A204.1 (cell line): ENCODE results near the gene EQTN.
"Not testable (repeated sequence)": the region's sequence is repeated elsewhere in the genome, so short reads cannot be mapped to it uniquely, and the experiment has no call there.

Experiments
- FAIRE-seq: peaks from 2 replicates; lab custom pipeline; 2012; peaks lifted over from hg19 to GRCh38; lab: Jason Lieb, UNC

The EQTN gene

GRCh38 chr9:27292659-27293405 lies 4.1 kb downstream of the EQTN start:
- FAIRE-seq = no peak

DNA sequence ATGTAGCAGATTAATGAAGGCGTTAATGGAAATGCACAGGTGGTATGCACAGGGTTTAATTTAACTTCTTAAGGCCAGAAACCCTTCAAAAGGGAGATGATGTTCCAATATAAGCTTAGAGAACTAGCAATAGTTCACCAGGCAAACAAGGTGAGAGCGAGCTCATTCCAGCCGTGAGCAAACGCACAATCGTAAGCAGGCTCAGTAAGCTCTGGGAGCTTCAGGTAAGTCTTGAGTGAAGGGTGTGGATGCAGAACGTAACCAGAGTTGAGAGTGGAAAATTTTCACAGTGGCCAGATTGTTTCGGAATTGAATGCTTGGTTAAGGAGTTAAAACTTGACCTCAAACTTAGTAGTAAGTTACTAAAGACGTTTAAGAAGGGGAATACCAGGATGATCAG lies 5.7 kb downstream of the EQTN start:
- no peak for FAIRE-seq

- no peak for FAIRE-seq
These were observed 14.7 kb downstream of the EQTN start for GRCh38 chr9:27282269-27282668.

DNA sequence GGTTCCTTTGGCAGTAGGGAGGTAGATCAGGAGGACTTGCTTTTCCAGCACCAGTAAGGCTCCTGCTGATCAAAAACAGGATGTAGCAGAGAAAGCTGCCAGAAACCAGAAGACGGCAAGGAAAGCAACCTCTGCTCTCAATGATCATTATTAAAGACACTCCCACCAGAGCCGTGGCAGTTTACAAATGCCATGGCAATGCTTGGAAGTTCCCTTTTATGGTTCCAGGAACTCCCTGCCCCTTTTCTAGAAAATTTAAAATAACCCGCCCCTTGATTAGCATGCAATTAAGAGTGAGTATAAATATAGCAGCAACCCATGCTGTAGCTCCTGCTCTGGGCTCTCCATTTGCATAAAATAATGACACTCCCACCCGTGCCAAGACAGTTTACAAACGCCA lies 16.1 kb downstream of the EQTN start:
- FAIRE-seq = no peak

DNA sequence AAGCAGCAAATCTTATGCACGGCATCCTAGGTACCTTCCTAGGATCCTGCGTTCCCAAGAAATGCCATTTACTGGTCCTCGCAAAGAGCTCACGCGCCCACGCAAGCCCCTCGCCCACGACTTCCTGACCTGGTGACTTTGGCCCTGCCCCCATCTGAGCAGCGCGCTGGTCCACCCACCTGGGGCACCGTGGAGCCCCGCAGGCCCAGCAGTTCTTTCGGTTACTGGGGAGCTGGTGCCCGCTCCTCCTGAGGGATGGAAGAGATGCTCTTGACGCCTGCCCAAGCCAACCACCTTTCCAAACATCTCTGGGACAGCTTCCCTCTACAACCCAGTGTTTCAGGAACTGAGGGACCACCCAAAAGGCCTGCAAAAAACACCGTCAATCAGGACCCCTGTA lies 16.7 kb downstream of the EQTN start:
- no peak for FAIRE-seq

DNA sequence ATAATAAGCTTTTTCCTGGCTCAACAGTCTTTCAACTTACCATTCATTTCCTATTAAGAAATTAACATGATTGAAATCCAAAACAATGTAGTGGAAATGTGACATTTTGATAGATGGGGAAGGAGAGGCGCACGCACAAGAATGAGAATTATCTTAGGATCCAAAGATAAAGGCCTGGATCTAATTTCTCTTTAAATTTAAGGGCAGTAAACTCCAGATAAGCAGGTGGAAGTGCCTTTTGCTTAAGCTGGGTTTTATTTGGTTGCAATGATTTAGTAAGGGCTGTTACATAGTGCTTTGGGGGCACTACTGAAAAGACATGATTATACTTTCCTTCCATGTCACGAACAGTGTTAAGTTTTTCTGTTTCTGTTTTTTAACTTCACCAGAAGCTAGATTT lies 17.3 kb downstream of the EQTN start:
- FAIRE-seq = no peak

GRCh38 chr9:27278374-27278773 lies 18.6 kb downstream of the EQTN start:
- FAIRE-seq = no peak

GRCh38 chr9:27276193-27277030 lies 20.5 kb downstream of the EQTN start:
- FAIRE-seq = peak; percentile 92

- no peak for FAIRE-seq
These were observed 23.8 kb downstream of the EQTN start for GRCh38 chr9:27273186-27273585.

- no peak for FAIRE-seq
These were observed 24.8 kb downstream of the EQTN start for GRCh38 chr9:27272103-27272502.

DNA sequence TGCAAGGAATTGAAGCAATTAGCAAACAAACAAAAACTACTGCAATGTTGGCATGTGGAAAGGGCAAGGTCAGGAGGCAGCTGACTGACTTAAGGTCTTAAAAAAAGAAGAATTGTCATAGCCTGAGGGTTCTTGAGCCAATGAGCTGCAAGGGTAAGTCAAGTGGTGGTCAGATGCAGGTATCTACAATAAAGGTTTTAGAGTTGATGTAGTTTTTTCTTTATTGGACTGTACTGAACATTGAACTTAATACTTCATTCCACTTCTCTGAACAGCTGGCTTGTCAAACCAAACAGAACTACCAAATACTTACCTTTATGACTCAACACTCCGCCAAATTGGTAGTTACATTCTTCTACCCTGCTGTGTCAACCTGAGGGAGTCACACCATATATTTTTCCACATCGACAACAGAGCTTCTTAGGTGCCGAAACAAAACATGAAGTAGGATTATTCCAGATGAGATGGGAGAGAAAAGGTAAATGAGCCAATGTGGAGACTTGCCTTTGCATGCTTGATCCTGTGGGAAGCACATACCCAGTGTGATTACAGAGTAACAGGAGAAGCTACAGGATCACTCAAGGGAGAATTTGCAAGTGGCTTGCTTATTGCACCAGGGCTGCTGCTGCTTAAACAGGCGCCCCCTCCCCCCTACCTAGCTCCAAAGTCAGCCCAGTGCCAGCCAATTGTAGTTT lies 35.3 kb downstream of the EQTN start:
- FAIRE-seq = no peak

- no peak for FAIRE-seq
These were observed 36.0 kb downstream of the EQTN start for GRCh38 chr9:27260789-27261516.

DNA sequence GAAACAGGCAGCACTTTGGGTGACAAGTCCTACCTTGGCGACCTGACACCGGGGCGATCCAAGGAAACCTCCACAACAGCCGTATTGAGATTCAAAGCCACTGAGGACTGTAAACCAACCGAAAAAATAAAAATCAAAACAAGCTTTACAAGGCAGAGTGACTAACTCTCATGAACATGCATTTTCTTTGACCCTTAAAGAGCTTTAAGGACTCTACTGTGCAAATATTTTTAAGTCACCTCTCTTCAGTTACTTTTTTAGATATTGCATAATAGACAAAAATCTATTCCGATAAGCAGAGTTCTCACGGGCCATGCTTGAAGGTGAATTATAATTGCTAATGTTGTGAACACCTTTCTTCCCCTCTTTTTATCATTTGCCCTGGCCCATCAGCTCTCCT lies 38.3 kb downstream of the EQTN start:
- no peak for FAIRE-seq

DNA sequence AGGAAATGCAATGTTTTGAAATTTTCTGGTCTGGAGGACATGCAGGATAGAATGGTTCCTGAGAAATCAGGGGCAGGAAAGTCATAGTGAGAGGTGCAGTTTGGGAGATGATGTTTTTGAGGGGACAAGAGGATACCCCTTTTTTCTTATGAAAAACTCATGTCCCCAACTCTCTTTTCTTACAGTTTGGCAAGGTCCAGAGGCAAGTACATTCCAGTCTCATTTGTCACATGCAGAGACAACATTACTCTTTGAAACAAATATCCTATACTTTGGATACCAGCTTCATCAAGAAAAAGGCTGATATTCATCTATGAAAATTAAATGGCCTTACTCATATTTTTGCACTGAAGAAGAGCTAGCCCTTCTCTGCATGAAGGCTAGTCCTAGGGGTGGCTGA lies 48.2 kb downstream of the EQTN start:
- no peak for FAIRE-seq

DNA sequence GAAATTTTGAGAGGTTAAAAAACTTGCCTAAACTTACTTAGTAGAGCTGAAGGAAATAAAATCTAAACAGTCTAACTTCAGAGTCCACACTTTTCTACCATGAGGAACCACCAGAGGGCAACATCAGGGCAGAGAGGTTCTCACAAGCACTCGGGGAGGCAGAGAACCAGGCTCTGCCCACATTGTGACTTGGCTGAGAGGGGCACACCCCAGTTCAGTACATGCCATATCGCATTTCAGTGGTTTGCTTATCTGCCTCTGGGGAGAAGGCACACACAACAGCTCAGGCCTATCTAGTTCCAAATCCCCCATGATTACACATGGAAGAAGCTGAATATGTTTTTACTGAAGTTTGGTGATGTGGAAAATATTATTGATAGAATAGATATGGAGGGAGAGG lies 49.2 kb downstream of the EQTN start:
- no peak for FAIRE-seq

- FAIRE-seq = not testable (repeated sequence)
These were observed 57.3 kb downstream of the EQTN start for GRCh38 chr9:27239648-27240047.
